ENCODE measurements around the gene RMC1. TPM values are rescaled to one million over a fixed set of nuclear protein-coding genes. Genes with fewer than 3 reads are reported as not detected.

The RMC1 gene
- total and polyA plus RNA-seq, 2 of the 13 experiments (the other 11 are each of a cell fraction or from before 2014, with no cell fraction given): 9.4 to 19.5 TPM

DNA sequence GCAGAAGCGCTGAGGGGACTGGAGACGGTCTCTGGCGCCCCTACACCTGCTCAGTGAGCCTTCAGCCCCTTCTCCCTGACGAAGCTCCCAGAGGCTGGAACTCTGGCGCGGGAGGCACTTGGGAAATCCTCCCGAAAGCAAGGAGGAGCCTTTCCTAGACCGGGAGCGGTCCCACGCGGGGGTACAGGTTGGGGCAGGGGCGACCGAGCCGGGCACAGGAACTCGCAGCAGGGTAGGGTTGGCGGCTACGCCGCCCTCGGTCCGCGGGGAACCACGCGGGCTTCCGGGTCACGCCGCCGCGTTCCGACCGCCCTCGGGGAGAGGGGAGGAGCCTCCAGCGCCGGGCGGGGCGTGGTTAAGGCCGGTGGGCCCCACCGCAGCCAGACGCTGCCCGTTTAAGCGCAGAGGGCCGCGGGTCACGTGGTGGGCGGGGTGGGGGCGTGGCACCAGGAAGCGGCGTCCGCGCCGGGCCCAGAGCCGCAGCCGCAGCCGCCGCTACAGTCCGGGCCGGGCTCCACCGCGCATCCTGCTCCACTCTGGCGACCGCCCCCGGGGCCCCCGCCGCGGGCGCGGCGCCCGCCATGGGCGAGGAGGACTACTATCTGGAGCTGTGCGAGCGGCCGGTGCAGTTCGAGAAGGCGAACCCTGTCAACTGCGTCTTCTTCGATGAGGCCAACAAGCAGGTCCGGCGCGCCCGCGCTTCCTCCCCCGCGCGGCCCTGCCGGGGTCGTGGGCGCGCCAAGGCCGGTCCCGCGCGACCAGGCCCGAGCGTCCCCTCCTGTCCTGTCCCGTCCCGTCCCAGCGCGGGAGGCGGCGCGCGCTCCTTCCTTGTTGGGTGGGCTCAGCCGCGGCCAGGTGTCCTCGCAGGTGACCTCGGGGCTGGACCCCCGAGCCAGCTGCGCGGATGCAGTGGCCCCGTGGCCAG is at the start of gene RMC1 (continued):
- TF ChIP-seq RFXAP (CRISPR knock-in tag; IDR thresholded peaks at IDR 0.05; ENCODE audit: borderline replicate concordance): no peak
- TF ChIP-seq ZNF788 (CRISPR knock-in tag; IDR thresholded peaks at IDR 0.05; ENCODE audit: borderline replicate concordance): peak; percentile 67; the same call in 1 of the 2 replicates
- 0 out of 2 replicates have a peak, but pooled peaks have one; percentile 39 for TF ChIP-seq ZNF619 (CRISPR knock-in tag; IDR thresholded peaks at IDR 0.05)
- TF ChIP-seq NR2F6 (IDR thresholded peaks at IDR 0.05): no peak
- peak; percentile 20; the same call in 1 of the 2 replicates for TF ChIP-seq NR2F6 (CRISPR knock-in tag; IDR thresholded peaks at IDR 0.05)
- no peak for TF ChIP-seq WIZ (CRISPR knock-in tag; IDR thresholded peaks at IDR 0.05)
- TF ChIP-seq ZNF263 (CRISPR knock-in tag; IDR thresholded peaks at IDR 0.05): peak; percentile 21; the same call in 1 of the 2 replicates
- peak; percentile 16; the same call in 1 of the 2 replicates for TF ChIP-seq HOXD1 (CRISPR knock-in tag; IDR thresholded peaks at IDR 0.05)
- peak; percentile 81 for TF ChIP-seq KDM2A (CRISPR knock-in tag; IDR thresholded peaks at IDR 0.05; ENCODE audit: borderline replicate concordance, low read depth)
- no peak for TF ChIP-seq ZSCAN12 (CRISPR knock-in tag; IDR thresholded peaks at IDR 0.05)
- TF ChIP-seq FOXC1 (CRISPR knock-in tag; IDR thresholded peaks at IDR 0.05; ENCODE audit: borderline replicate concordance): peak; percentile 82
- no peak for TF ChIP-seq ATRX (CRISPR knock-in tag; IDR thresholded peaks at IDR 0.05; ENCODE audit: borderline replicate concordance)
- peak; percentile 97 for TF ChIP-seq POLR2G (IDR thresholded peaks at IDR 0.05; ENCODE audit: low read depth, low read length)
- 0 out of 2 replicates have a peak, but pooled peaks have one; percentile 11 for TF ChIP-seq FOSL2 (CRISPR knock-in tag; IDR thresholded peaks at IDR 0.05)
- no peak for TF ChIP-seq U2AF1 (optimal IDR thresholded peaks at IDR 0.05; ENCODE audit: low read depth, low read length)
- TF ChIP-seq, protein P1, sequence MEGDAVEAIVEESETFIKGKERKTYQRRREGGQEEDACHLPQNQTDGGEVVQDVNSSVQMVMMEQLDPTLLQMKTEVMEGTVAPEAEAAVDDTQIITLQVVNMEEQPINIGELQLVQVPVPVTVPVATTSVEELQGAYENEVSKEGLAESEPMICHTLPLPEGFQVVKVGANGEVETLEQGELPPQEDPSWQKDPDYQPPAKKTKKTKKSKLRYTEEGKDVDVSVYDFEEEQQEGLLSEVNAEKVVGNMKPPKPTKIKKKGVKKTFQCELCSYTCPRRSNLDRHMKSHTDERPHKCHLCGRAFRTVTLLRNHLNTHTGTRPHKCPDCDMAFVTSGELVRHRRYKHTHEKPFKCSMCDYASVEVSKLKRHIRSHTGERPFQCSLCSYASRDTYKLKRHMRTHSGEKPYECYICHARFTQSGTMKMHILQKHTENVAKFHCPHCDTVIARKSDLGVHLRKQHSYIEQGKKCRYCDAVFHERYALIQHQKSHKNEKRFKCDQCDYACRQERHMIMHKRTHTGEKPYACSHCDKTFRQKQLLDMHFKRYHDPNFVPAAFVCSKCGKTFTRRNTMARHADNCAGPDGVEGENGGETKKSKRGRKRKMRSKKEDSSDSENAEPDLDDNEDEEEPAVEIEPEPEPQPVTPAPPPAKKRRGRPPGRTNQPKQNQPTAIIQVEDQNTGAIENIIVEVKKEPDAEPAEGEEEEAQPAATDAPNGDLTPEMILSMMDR (CRISPR knock-in tag; IDR thresholded peaks at IDR 0.05): peak; percentile 73

All from HepG2 (cell line).